GM23248 (cell line): Measurements from ENCODE around the gene TSPEAR.

Experiments used
- EZH2 ChIP-seq: fragments of 200-600 bp; sonication (generic); IDR thresholded peaks from 2 replicates; pipeline ENCODE4 v1.6.1; 2018; ENCODE audit warnings: antibody characterized with exemption, mild to moderate bottlenecking; ENCODE audit not compliant: insufficient read depth, poor library complexity, severe bottlenecking
- EZH2phosphoT487 ChIP-seq: fragments of 200-600 bp; sonication (generic); IDR thresholded peaks from 2 replicates; pipeline ENCODE4 v1.6.1; 2018; ENCODE audit warnings: antibody characterized with exemption, moderate library complexity, mild to moderate bottlenecking, low read depth; ENCODE audit not compliant: insufficient read depth

DNA sequence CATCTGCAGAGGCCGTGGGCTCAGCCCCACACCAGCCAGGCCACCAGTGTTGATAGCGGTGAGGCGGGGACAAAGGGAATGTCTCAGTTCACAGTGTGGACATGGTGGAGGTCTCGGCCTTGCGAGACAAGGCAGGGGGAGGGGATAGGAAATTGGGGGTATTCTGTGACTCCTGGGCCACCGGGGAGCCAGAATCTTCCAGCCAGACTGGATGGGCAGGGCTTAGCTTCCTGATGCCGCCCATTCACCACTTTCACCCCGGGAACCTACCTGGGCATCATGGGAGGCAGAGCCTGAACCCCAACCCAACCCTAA, 251.0 kb downstream of the TSPEAR start:
- TF ChIP-seq EZH2phosphoT487 (no peak), EZH2 (no peak)
